Measurements from ENCODE around the gene MCM8. TPM values are rescaled to one million over a fixed set of nuclear protein-coding genes. Genes with fewer than 3 reads are reported as not detected.

The MCM8 gene
- polyA plus RNA-seq, 1 experiment = 2.8 TPM

GRCh38 chr20:5914859-5915258 lies 35.6 kb upstream of the MCM8 start:
- CTCF ChIA-PET = interaction anchor here (1.0 kb wide), 1 partner anchor 386 kb away, joined by 3 read pairs; no protein-coding TSS in a partner anchor
- Histone ChIP-seq H3K4me3 (ENCODE audit: low read depth, low read length) (no peak overlapping the region), H3K27me3 (ENCODE audit: control insufficient read depth, insufficient read depth, low read length) (no peaks in the 10 kb centered on the region), H3K9me3 (ENCODE audit: control insufficient read depth, insufficient read depth, low read length) (no peaks in the 10 kb centered on the region; the same call in 1 of the 2 replicates), H3K27ac (ENCODE audit: low read depth, low read length) (no peak overlapping the region)
- no peak for DNase-seq (ENCODE audit: low read depth, low spot score)
- no peak for TF ChIP-seq CTCF (IDR thresholded peaks at IDR 0.05; ENCODE audit: low read depth, low read length)
- POLR2A ChIA-PET = no interaction called here

- no peak overlapping the region for H3K4me3 ChIP-seq (ENCODE audit: low read depth, low read length)
- DNase-seq (ENCODE audit: low read depth, low spot score) = no peak
- H3K27me3 ChIP-seq (ENCODE audit: control insufficient read depth, insufficient read depth, low read length) = peaks cover 9% of the 10 kb centered on the region
- CTCF ChIA-PET = interaction anchor here (0.6 to 1.1 kb wide), 2 partner anchors 17 to 131 kb away, joined by 3 to 4 read pairs; no protein-coding TSS in a partner anchor
- no peaks in the 10 kb centered on the region; the same call in 1 of the 2 replicates for H3K9me3 ChIP-seq (ENCODE audit: control insufficient read depth, insufficient read depth, low read length)
- H3K27ac ChIP-seq (ENCODE audit: low read depth, low read length) = peak overlapping the region; percentile 31
- TF ChIP-seq CTCF (IDR thresholded peaks at IDR 0.05; ENCODE audit: low read depth, low read length) = no peak
- POLR2A ChIA-PET = no interaction called here
Measured at GRCh38 chr20:5918856-5919625, 31.4 kb upstream of the MCM8 start.

- H3K27ac ChIP-seq (ENCODE audit: low read depth, low read length) = no peak overlapping the region
Measured at GRCh38 chr20:5919626-5920544, 30.6 kb upstream of the MCM8 start.

GRCh38 chr20:5920581-5920980 lies 29.9 kb upstream of the MCM8 start:
- H3K27me3 ChIP-seq (ENCODE audit: control insufficient read depth, insufficient read depth, low read length) = peaks cover 9% of the 10 kb centered on the region
- no peak for DNase-seq (ENCODE audit: low read depth, low spot score)
- no peak for TF ChIP-seq CTCF (IDR thresholded peaks at IDR 0.05; ENCODE audit: low read depth, low read length)
- ChIA-PET POLR2A (no interaction called here), CTCF (no interaction called here)
- H3K27ac ChIP-seq (ENCODE audit: low read depth, low read length) = no peak overlapping the region
- H3K9me3 ChIP-seq (ENCODE audit: control insufficient read depth, insufficient read depth, low read length) = no peaks in the 10 kb centered on the region; the same call in 1 of the 2 replicates
- no peak overlapping the region for H3K4me3 ChIP-seq (ENCODE audit: low read depth, low read length)

More at GRCh38 chr20:5919626-5920544, 30.6 kb upstream of the MCM8 start:
- Histone ChIP-seq H3K27me3 (ENCODE audit: control insufficient read depth, insufficient read depth, low read length) (peaks cover 9% of the 10 kb centered on the region), H3K9me3 (ENCODE audit: control insufficient read depth, insufficient read depth, low read length) (no peaks in the 10 kb centered on the region; the same call in 1 of the 2 replicates), H3K4me3 (ENCODE audit: low read depth, low read length) (no peak overlapping the region)
- TF ChIP-seq CTCF (IDR thresholded peaks at IDR 0.05; ENCODE audit: low read depth, low read length) = no peak
- no peak for DNase-seq (ENCODE audit: low read depth, low spot score)
- ChIA-PET CTCF (interaction anchor here (1.1 kb wide), 1 partner anchor 18 kb away, joined by 4 read pairs; no protein-coding TSS in a partner anchor), POLR2A (interaction anchor here (0.6 kb wide), 1 partner anchor 350 kb away, joined by 3 read pairs; no protein-coding TSS in a partner anchor)
